ENCODE data around the gene THADA.

DNA sequence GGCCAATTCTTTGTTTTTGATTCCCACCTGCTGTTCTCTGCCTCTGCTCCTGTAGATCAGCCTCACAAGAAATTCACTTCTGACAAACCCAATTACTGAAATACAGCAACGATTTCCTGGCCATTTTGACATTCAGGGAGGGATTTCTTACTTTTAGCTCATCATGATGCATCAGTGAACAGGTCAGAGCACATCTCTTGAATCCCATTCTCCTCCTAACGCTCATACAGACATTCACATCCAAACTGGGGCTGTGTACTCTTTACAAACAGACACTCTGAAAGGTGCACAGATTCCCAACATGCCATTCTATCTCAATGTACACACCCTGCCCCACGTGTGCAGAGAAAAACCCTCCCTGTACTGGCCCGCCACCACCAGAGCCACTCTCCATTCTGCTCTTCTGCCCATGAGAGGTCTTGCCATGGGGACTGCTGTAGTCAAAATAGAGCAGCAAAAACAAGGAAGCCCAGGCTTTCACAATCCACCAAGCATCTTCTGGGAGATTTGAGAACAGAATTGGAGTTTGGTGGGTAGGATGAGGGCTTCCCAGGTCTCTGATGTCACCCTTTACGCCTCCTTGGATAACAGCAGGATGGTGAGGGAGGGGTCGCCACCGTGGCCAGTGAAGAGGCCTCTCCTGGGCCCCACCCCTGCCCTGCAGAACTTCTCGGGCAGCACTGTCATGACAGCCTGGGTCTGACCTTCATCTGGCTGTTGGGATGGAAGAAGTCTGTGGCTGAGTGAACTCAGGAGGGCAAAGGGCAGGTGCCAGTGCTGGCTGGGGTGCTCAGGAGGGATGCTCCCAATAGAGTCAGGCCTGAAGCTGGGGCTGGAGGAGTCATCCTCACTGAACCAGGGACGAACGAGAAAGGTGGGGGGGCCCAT lies 327.5 kb downstream of the THADA start:
- TF ChIP-seq EZH2 (IDR thresholded peaks at IDR 0.05; ENCODE audit: borderline replicate concordance) (no peak), EZH2phosphoT487 (IDR thresholded peaks at IDR 0.05; ENCODE audit: low read depth, severe bottlenecking, unreplicated experiment) (no peak)
- TF ChIP-seq, protein P1, sequence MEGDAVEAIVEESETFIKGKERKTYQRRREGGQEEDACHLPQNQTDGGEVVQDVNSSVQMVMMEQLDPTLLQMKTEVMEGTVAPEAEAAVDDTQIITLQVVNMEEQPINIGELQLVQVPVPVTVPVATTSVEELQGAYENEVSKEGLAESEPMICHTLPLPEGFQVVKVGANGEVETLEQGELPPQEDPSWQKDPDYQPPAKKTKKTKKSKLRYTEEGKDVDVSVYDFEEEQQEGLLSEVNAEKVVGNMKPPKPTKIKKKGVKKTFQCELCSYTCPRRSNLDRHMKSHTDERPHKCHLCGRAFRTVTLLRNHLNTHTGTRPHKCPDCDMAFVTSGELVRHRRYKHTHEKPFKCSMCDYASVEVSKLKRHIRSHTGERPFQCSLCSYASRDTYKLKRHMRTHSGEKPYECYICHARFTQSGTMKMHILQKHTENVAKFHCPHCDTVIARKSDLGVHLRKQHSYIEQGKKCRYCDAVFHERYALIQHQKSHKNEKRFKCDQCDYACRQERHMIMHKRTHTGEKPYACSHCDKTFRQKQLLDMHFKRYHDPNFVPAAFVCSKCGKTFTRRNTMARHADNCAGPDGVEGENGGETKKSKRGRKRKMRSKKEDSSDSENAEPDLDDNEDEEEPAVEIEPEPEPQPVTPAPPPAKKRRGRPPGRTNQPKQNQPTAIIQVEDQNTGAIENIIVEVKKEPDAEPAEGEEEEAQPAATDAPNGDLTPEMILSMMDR (IDR thresholded peaks at IDR 0.05; ENCODE audit: poor library complexity), result no peak

Measured in hepatocyte (in vitro differentiated cells).